Measurements from ENCODE around the gene GPI.

- no peak for TF ChIP-seq ZNF8 (CRISPR knock-in tag; IDR thresholded peaks at IDR 0.05)
- TF ChIP-seq, protein P1, sequence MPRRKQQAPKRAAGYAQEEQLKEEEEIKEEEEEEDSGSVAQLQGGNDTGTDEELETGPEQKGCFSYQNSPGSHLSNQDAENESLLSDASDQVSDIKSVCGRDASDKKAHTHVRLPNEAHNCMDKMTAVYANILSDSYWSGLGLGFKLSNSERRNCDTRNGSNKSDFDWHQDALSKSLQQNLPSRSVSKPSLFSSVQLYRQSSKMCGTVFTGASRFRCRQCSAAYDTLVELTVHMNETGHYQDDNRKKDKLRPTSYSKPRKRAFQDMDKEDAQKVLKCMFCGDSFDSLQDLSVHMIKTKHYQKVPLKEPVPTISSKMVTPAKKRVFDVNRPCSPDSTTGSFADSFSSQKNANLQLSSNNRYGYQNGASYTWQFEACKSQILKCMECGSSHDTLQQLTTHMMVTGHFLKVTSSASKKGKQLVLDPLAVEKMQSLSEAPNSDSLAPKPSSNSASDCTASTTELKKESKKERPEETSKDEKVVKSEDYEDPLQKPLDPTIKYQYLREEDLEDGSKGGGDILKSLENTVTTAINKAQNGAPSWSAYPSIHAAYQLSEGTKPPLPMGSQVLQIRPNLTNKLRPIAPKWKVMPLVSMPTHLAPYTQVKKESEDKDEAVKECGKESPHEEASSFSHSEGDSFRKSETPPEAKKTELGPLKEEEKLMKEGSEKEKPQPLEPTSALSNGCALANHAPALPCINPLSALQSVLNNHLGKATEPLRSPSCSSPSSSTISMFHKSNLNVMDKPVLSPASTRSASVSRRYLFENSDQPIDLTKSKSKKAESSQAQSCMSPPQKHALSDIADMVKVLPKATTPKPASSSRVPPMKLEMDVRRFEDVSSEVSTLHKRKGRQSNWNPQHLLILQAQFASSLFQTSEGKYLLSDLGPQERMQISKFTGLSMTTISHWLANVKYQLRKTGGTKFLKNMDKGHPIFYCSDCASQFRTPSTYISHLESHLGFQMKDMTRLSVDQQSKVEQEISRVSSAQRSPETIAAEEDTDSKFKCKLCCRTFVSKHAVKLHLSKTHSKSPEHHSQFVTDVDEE (CRISPR knock-in tag; IDR thresholded peaks at IDR 0.05): no peak
- TF ChIP-seq ZFP3 (CRISPR knock-in tag; IDR thresholded peaks at IDR 0.05): no peak
- TF ChIP-seq ESRRG (CRISPR knock-in tag; IDR thresholded peaks at IDR 0.05): no peak
- TF ChIP-seq PPARA (CRISPR knock-in tag; IDR thresholded peaks at IDR 0.05; ENCODE audit: borderline replicate concordance): no peak
- no peak for TF ChIP-seq ZC3H10 (CRISPR knock-in tag; IDR thresholded peaks at IDR 0.05)
- TF ChIP-seq PATZ1 (CRISPR knock-in tag; IDR thresholded peaks at IDR 0.05; ENCODE audit: borderline replicate concordance): no peak
- no peak for TF ChIP-seq RARB (CRISPR knock-in tag; IDR thresholded peaks at IDR 0.05)
- TF ChIP-seq ARNTL (CRISPR knock-in tag; IDR thresholded peaks at IDR 0.05; ENCODE audit: borderline replicate concordance, low read depth): no peak
- no peak for TF ChIP-seq ZFP30 (CRISPR knock-in tag; IDR thresholded peaks at IDR 0.05)
- no peak for TF ChIP-seq GLIS3 (CRISPR knock-in tag; IDR thresholded peaks at IDR 0.05)
- TF ChIP-seq SNAI2 (CRISPR knock-in tag; IDR thresholded peaks at IDR 0.05): no peak
Observed at GRCh38 chr19:34351382-34351826, 13.6 kb upstream of the GPI start.

Measured in SK-N-SH treated with all-trans-retinoic acid at 6 μM for 48 hours (cell line).